SK-N-SH treated with all-trans-retinoic acid at 6 μM for 48 hours (cell line): Measurements from ENCODE around the gene TTC7B.

ENCODE experiments used
- ATAC-seq: fragments of 200-7000 bp; cut with Tn5 transposase; 3 replicates; pipeline ENCODE4 v1.9.1; 2020; ENCODE audit warnings: mild to moderate bottlenecking, moderate library complexity
- ARNTL ChIP-seq: fragments of 450-650 bp; formaldehyde crosslinking; IDR thresholded peaks from 2 replicates; pipeline ENCODE4 v1.5.0; 2020; ENCODE audit warnings: low read depth, mild to moderate bottlenecking, moderate library complexity, borderline replicate concordance
- BACH2 ChIP-seq: fragments of 250-450 bp; sonication (Bioruptor Pico); IDR thresholded peaks from 2 replicates; pipeline ENCODE4 v1.9.0; 2021; ENCODE audit warnings: mild to moderate bottlenecking, borderline replicate concordance
- CSDC2 ChIP-seq: fragments of 250-450 bp; sonication (Bioruptor Pico); IDR thresholded peaks from 2 replicates; pipeline ENCODE4 v1.5.0; 2020; ENCODE audit warnings: mild to moderate bottlenecking, moderate library complexity
- CSRNP3 ChIP-seq: fragments of 250-450 bp; sonication (Bioruptor Pico); IDR thresholded peaks from 2 replicates; pipeline ENCODE4 v1.5.1; 2021; ENCODE audit warnings: mild to moderate bottlenecking, moderate library complexity
- ESRRG ChIP-seq: fragments of 250-450 bp; sonication (Bioruptor Pico); IDR thresholded peaks from 2 replicates; pipeline ENCODE4 v1.6.1; 2021; ENCODE audit warnings: mild to moderate bottlenecking
- ISL1 ChIP-seq: fragments of 250-450 bp; sonication (Bioruptor Pico); IDR thresholded peaks from 2 replicates; pipeline ENCODE4 v2.1.2; 2022; ENCODE audit warnings: mild to moderate bottlenecking, moderate library complexity
- OSR1 ChIP-seq: fragments of 250-450 bp; sonication (Bioruptor Pico); IDR thresholded peaks from 2 replicates; pipeline ENCODE4 v1.8.0; 2022; ENCODE audit warnings: moderate library complexity, mild to moderate bottlenecking, inconsistent platforms
- POU6F1 ChIP-seq: fragments of 250-450 bp; sonication (Bioruptor Pico); IDR thresholded peaks from 2 replicates; pipeline ENCODE4 v1.8.0; 2021; ENCODE audit warnings: low read depth, mild to moderate bottlenecking, moderate library complexity, borderline replicate concordance
- PPARA ChIP-seq: fragments of 250-450 bp; sonication (Bioruptor Pico); IDR thresholded peaks from 2 replicates; pipeline ENCODE4 v1.5.0; 2020; ENCODE audit warnings: mild to moderate bottlenecking, borderline replicate concordance
- RARB ChIP-seq: fragments of 250-450 bp; sonication (Bioruptor Pico); IDR thresholded peaks from 2 replicates; pipeline ENCODE4 v1.8.0; 2021; ENCODE audit warnings: mild to moderate bottlenecking, moderate library complexity
- SNAI2 ChIP-seq: fragments of 250-450 bp; sonication (Bioruptor Pico); IDR thresholded peaks from 2 replicates; pipeline ENCODE4 v1.5.0; 2020; ENCODE audit warnings: mild to moderate bottlenecking, moderate library complexity
- TCF4 ChIP-seq: fragments of 250-450 bp; sonication (Bioruptor Pico); IDR thresholded peaks from 2 replicates; pipeline ENCODE4 v1.8.0; 2021; ENCODE audit warnings: mild to moderate bottlenecking, moderate library complexity, borderline replicate concordance
- TOX ChIP-seq: fragments of 250-450 bp; sonication (Bioruptor Pico); IDR thresholded peaks from 2 replicates; pipeline ENCODE4 v1.8.0; 2021; ENCODE audit warnings: mild to moderate bottlenecking, moderate library complexity, borderline replicate concordance
- TSHZ2 ChIP-seq: fragments of 250-450 bp; sonication (Bioruptor Pico); IDR thresholded peaks from 2 replicates; pipeline ENCODE4 v1.5.0; 2020; ENCODE audit warnings: mild to moderate bottlenecking, moderate library complexity
- ZFP3 ChIP-seq: fragments of 250-450 bp; sonication (Bioruptor Pico); IDR thresholded peaks from 2 replicates; pipeline ENCODE4 v1.5.0; 2020; ENCODE audit warnings: mild to moderate bottlenecking, moderate library complexity
- ZFP30 ChIP-seq: fragments of 450-650 bp; formaldehyde crosslinking; IDR thresholded peaks from 2 replicates; pipeline ENCODE4 v1.5.0; 2022; ENCODE audit warnings: mild to moderate bottlenecking, moderate library complexity
- ZNF565 ChIP-seq: fragments of 450-650 bp; formaldehyde crosslinking; conservative IDR thresholded peaks from 2 replicates; pipeline ENCODE4 v1.5.0; 2020; ENCODE audit warnings: low read depth, mild to moderate bottlenecking, moderate library complexity
- ZNF70 ChIP-seq: fragments of 450-650 bp; formaldehyde crosslinking; IDR thresholded peaks from 2 replicates; pipeline ENCODE4 v1.5.0; 2020; ENCODE audit warnings: mild to moderate bottlenecking, moderate library complexity
- ZNF8 ChIP-seq: fragments of 450-650 bp; formaldehyde crosslinking; IDR thresholded peaks from 2 replicates; pipeline ENCODE4 v1.5.0; 2020; ENCODE audit warnings: mild to moderate bottlenecking, moderate library complexity
- TF ChIP-seq, protein P1 (sequence below): fragments of 250-450 bp; sonication (Bioruptor Pico); IDR thresholded peaks from 2 replicates; pipeline ENCODE4 v1.8.0; 2020; ENCODE audit warnings: mild to moderate bottlenecking, moderate library complexity, borderline replicate concordance
- TF ChIP-seq, protein P2 (sequence below): fragments of 250-450 bp; sonication (Bioruptor Pico); IDR thresholded peaks from 2 replicates; pipeline ENCODE4 v1.5.1; 2020; ENCODE audit warnings: low read depth, mild to moderate bottlenecking, moderate library complexity

Gene TTC7B

DNA sequence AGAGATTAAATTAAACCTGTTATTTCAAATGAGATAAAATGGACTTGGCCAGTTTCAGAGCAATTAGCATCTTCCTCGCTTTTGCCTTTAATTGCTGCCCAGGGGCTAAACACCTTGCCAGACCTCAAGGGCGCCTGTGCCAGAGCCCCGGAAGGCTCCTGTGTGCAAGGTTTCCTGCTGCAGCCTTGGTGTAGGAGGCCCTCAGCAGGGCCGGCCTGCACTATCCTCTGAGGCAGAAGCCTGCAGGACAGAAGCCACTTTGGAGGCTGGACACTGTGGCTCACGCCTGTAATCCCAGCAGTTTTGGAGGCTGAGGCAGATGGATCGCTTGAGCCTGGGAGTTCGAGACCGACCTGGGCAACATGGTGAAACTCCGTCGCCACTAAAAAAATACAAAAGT is 269.0 kb downstream of the TTC7B start:
- no peak for ATAC-seq
- TF ChIP-seq CSRNP3 (no peak), POU6F1 (CRISPR knock-in tag) (no peak), ZFP3 (CRISPR knock-in tag) (no peak), TCF4 (no peak), BACH2 (CRISPR knock-in tag) (no peak), ARNTL (CRISPR knock-in tag) (no peak)
- TF ChIP-seq, protein P1, sequence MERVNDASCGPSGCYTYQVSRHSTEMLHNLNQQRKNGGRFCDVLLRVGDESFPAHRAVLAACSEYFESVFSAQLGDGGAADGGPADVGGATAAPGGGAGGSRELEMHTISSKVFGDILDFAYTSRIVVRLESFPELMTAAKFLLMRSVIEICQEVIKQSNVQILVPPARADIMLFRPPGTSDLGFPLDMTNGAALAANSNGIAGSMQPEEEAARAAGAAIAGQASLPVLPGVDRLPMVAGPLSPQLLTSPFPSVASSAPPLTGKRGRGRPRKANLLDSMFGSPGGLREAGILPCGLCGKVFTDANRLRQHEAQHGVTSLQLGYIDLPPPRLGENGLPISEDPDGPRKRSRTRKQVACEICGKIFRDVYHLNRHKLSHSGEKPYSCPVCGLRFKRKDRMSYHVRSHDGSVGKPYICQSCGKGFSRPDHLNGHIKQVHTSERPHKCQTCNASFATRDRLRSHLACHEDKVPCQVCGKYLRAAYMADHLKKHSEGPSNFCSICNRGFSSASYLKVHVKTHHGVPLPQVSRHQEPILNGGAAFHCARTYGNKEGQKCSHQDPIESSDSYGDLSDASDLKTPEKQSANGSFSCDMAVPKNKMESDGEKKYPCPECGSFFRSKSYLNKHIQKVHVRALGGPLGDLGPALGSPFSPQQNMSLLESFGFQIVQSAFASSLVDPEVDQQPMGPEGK (CRISPR knock-in tag), result no peak

- ATAC-seq, result no peak
- no peak for TF ChIP-seq ISL1
- TF ChIP-seq TOX, result no peak
- no peak for TF ChIP-seq PPARA (CRISPR knock-in tag)
- TF ChIP-seq ESRRG (CRISPR knock-in tag), result no peak
- TF ChIP-seq TSHZ2 (CRISPR knock-in tag), result no peak
- no peak for TF ChIP-seq CSDC2 (CRISPR knock-in tag)
- no peak for TF ChIP-seq OSR1 (CRISPR knock-in tag)
- no peak for TF ChIP-seq ZFP3 (CRISPR knock-in tag)
- TF ChIP-seq RARB, result no peak
- no peak for TF ChIP-seq ZNF565
- TF ChIP-seq, protein P2, sequence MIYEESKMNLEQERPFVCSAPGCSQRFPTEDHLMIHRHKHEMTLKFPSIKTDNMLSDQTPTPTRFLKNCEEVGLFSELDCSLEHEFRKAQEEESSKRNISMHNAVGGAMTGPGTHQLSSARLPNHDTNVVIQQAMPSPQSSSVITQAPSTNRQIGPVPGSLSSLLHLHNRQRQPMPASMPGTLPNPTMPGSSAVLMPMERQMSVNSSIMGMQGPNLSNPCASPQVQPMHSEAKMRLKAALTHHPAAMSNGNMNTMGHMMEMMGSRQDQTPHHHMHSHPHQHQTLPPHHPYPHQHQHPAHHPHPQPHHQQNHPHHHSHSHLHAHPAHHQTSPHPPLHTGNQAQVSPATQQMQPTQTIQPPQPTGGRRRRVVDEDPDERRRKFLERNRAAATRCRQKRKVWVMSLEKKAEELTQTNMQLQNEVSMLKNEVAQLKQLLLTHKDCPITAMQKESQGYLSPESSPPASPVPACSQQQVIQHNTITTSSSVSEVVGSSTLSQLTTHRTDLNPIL (CRISPR knock-in tag), result no peak
- no peak for TF ChIP-seq CSRNP3
- TF ChIP-seq ARNTL (CRISPR knock-in tag), result no peak
- no peak for TF ChIP-seq ZFP30 (CRISPR knock-in tag)
- TF ChIP-seq SNAI2 (CRISPR knock-in tag), result no peak
- no peak for TF ChIP-seq POU6F1 (CRISPR knock-in tag)
- no peak for TF ChIP-seq ZNF70 (CRISPR knock-in tag)
- TF ChIP-seq ZNF8 (CRISPR knock-in tag), result no peak
- no peak for TF ChIP-seq BACH2 (CRISPR knock-in tag)
- TF ChIP-seq, protein P1 (CRISPR knock-in tag), result no peak
- TF ChIP-seq, all 23 proteins: peak for 0
These were observed 269.5 kb downstream of the TTC7B start for GRCh38 chr14:90546767-90547166.
